Choroid plexus epithelial cell (primary cell): ENCODE results near the gene ZFP28.

Source experiments
- DNase-seq: peaks from one replicate; pipeline ENCODE4 v3.0.0-alpha.2; 2010; ENCODE audit warnings: low read depth
- H3K4me3 ChIP-seq: 2 replicates; pipeline ENCODE4 v1.5.1; 2011; ENCODE audit warnings: low read depth, mild to moderate bottlenecking, control low read depth, low read length, moderate library complexity
- TF ChIP-seq, protein P1 (sequence below): conservative IDR thresholded peaks from 2 replicates; pipeline ENCODE4 v1.5.1; 2011; ENCODE audit warnings: low read depth, mild to moderate bottlenecking, control low read depth, inconsistent platforms, low read length, moderate library complexity

Gene ZFP28

GRCh38 chr19:56595548-56595899 is 56.8 kb downstream of the ZFP28 start:
- peak; percentile 30 for DNase-seq
- TF ChIP-seq, protein P1, sequence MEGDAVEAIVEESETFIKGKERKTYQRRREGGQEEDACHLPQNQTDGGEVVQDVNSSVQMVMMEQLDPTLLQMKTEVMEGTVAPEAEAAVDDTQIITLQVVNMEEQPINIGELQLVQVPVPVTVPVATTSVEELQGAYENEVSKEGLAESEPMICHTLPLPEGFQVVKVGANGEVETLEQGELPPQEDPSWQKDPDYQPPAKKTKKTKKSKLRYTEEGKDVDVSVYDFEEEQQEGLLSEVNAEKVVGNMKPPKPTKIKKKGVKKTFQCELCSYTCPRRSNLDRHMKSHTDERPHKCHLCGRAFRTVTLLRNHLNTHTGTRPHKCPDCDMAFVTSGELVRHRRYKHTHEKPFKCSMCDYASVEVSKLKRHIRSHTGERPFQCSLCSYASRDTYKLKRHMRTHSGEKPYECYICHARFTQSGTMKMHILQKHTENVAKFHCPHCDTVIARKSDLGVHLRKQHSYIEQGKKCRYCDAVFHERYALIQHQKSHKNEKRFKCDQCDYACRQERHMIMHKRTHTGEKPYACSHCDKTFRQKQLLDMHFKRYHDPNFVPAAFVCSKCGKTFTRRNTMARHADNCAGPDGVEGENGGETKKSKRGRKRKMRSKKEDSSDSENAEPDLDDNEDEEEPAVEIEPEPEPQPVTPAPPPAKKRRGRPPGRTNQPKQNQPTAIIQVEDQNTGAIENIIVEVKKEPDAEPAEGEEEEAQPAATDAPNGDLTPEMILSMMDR = no peak
- H3K4me3 ChIP-seq = peak overlapping the region; percentile 94

DNA sequence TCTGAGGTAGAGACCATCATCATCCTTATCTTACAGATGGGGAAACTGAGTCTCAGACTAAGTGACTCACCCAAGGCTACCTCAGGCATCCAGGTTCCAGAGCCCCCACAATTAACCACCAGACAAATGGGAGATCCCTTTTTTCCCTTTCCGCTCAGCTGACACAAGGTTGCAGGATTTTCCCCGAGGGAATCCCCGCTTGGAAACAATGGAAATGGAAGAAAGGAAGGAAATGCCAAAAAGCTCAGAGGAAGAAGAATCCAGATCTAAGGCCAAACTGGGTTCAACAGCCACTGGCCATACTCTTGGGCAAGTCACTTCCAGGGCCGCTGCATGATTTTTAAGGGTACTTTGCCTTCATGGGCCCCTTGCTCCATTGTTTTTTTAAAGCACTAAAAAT is 57.9 kb downstream of the ZFP28 start:
- no peak overlapping the region for H3K4me3 ChIP-seq
- TF ChIP-seq, protein P1 = no peak
- no peak for DNase-seq

DNA sequence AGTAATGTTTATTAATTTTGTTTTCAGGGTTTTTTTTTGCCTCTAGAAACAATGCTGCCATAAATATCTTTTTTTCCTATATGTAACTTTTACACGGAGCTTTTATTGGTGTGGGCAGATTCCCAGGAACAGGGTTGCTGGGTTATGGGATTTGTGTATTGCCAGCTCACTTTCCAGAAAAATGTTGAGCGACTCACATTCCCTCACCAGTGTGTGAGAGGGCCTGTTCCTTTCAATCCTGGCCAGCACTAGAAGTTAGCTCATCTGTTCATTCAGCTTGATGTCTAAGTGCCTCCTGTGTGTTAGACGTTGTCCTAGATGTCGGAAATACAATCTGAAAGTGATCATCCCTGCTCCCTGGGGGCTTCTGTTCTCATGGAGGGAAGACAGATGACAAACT is 58.9 kb downstream of the ZFP28 start:
- DNase-seq = peak; percentile 6

DNA sequence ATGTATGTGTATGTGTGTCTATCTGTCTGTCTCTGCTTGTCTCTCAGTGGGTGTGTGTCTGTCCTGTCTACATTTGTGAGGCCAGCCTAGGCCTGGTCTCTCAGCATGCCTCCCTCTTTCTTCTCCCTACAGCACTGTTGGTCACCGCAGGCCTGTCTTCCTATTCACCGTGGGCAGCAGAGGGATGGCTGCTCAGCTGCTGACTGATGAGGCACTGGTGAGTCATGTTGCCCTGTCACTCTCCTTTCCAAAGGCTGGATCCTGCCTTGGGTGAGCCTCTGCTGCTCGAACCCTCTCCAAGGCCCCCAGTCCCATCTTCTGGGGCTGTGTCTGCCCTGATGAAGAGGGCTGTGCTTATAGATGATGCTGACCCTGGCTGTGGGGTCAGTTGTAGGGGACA is 62.6 kb downstream of the ZFP28 start:
- TF ChIP-seq, protein P1 = no peak
- no peak overlapping the region for H3K4me3 ChIP-seq
- DNase-seq = peak; percentile 12

More for the DNA sequence above, 58.9 kb downstream of the ZFP28 start:
- TF ChIP-seq, protein P1 = no peak
- H3K4me3 ChIP-seq = no peak overlapping the region

GRCh38 chr19:56603829-56604228 is 65.1 kb downstream of the ZFP28 start:
- TF ChIP-seq, protein P1 = no peak
- H3K4me3 ChIP-seq = no peak overlapping the region
- DNase-seq = no peak
